ENCODE data around the gene APBA1. TPM values are rescaled to one million over a fixed set of nuclear protein-coding genes. Genes with fewer than 3 reads are reported as not detected.

Gene APBA1
- total RNA-seq, 1 experiment from 2014 or later: 0.05 TPM

GRCh38 chr9:69432623-69433022 is 239.5 kb downstream of the APBA1 start:
- Histone ChIP-seq H3K36me3 (ENCODE audit: control insufficient read depth, insufficient read depth, low read length) (no peaks in the 10 kb centered on the region), H3K4me1 (ENCODE audit: control insufficient read depth, insufficient read depth, low read length) (no peaks in the 10 kb centered on the region), H3K4me3 (ENCODE audit: low read depth in 2 of 2, low read length in 2 of 2) (no peak overlapping the region), H3K9me3 (ENCODE audit: control insufficient read depth, insufficient read depth, low read depth, low read length) (no peaks in the 10 kb centered on the region), H3K27me3 (ENCODE audit: control insufficient read depth, insufficient read depth, low read length) (no peaks in the 10 kb centered on the region), H3K27ac (ENCODE audit: low read length) (no peak overlapping the region)
- no peak for TF ChIP-seq TCF7L2 (IDR thresholded peaks at IDR 0.05; ENCODE audit: low read depth, low read length)
- no peak for TF ChIP-seq POLR2AphosphoS5 (IDR thresholded peaks at IDR 0.05; ENCODE audit: low read depth, low read length)
- POLR2A ChIA-PET: no interaction called here
- ATAC-seq (no peak), DNase-seq (ENCODE audit: low read depth, low spot score) (no peak)
- no TSS peak for BruUV-seq (replicated peaks)
- in situ Hi-C loops (cut with HindIII; ENCODE audit: low pct_unique_long_range_greater_than_20kb, low sequenced_read_pairs): no loop called here
- CTCF ChIA-PET: no interaction called here
- intact Hi-C loops (cut with micrococcal nuclease; ENCODE audit: unreplicated experiment): no loop called here

GRCh38 chr9:69431777-69432176 is 240.4 kb downstream of the APBA1 start:
- H3K36me3 ChIP-seq (ENCODE audit: control insufficient read depth, insufficient read depth, low read length): no peaks in the 10 kb centered on the region
- intact Hi-C loops (cut with micrococcal nuclease; ENCODE audit: unreplicated experiment) (no loop called here), in situ Hi-C loops (cut with HindIII; ENCODE audit: low pct_unique_long_range_greater_than_20kb, low sequenced_read_pairs) (no loop called here)
- no TSS peak for BruUV-seq (replicated peaks)
- TF ChIP-seq CTCF (IDR thresholded peaks at IDR 0.05): no peak
- no peak for TF ChIP-seq REST (IDR thresholded peaks at IDR 0.05; ENCODE audit: insufficient read depth in 1 of 2, low read depth in 2 of 2, low read length in 1 of 2)
- no peak for TF ChIP-seq TCF7L2 (IDR thresholded peaks at IDR 0.05; ENCODE audit: low read depth, low read length)
- TF ChIP-seq SIN3A (IDR thresholded peaks at IDR 0.05; ENCODE audit: borderline replicate concordance, insufficient read depth, low read depth, low read length): no peak
- no peak for TF ChIP-seq POLR2AphosphoS5 (IDR thresholded peaks at IDR 0.05; ENCODE audit: low read depth, low read length)
- no peaks in the 10 kb centered on the region for H3K4me1 ChIP-seq (ENCODE audit: control insufficient read depth, insufficient read depth, low read length)
- no peak overlapping the region for H3K4me3 ChIP-seq (ENCODE audit: low read depth in 2 of 2, low read length in 2 of 2)
- ChIA-PET CTCF (no interaction called here), POLR2A (no interaction called here)
- H3K27ac ChIP-seq (ENCODE audit: low read length): no peak overlapping the region
- H3K9me3 ChIP-seq (ENCODE audit: control insufficient read depth, insufficient read depth, low read depth, low read length): no peaks in the 10 kb centered on the region
- DNase-seq (ENCODE audit: low read depth, low spot score) (no peak), ATAC-seq (no peak)
- no peaks in the 10 kb centered on the region for H3K27me3 ChIP-seq (ENCODE audit: control insufficient read depth, insufficient read depth, low read length)

- ChIA-PET CTCF (no interaction called here), POLR2A (no interaction called here)
- no peak overlapping the region for H3K4me3 ChIP-seq (ENCODE audit: low read depth in 2 of 2, low read length in 2 of 2)
- no peaks in the 10 kb centered on the region for H3K4me1 ChIP-seq (ENCODE audit: control insufficient read depth, insufficient read depth, low read length)
- DNase-seq (ENCODE audit: low read depth, low spot score) (no peak), ATAC-seq (no peak)
- TF ChIP-seq POLR2AphosphoS5 (IDR thresholded peaks at IDR 0.05; ENCODE audit: low read depth, low read length) (no peak), REST (IDR thresholded peaks at IDR 0.05; ENCODE audit: insufficient read depth in 1 of 2, low read depth in 2 of 2, low read length in 1 of 2) (no peak), SIN3A (IDR thresholded peaks at IDR 0.05; ENCODE audit: borderline replicate concordance, insufficient read depth, low read depth, low read length) (no peak), TCF7L2 (IDR thresholded peaks at IDR 0.05; ENCODE audit: low read depth, low read length) (no peak), CTCF (IDR thresholded peaks at IDR 0.05) (no peak)
- BruUV-seq (replicated peaks): no TSS peak
- H3K27ac ChIP-seq (ENCODE audit: low read length): no peak overlapping the region
- no peaks in the 10 kb centered on the region for H3K36me3 ChIP-seq (ENCODE audit: control insufficient read depth, insufficient read depth, low read length)
- no peaks in the 10 kb centered on the region for H3K27me3 ChIP-seq (ENCODE audit: control insufficient read depth, insufficient read depth, low read length)
- in situ Hi-C loops (cut with HindIII; ENCODE audit: low pct_unique_long_range_greater_than_20kb, low sequenced_read_pairs): no loop called here
- intact Hi-C loops (cut with micrococcal nuclease; ENCODE audit: unreplicated experiment): no loop called here
- H3K9me3 ChIP-seq (ENCODE audit: control insufficient read depth, insufficient read depth, low read depth, low read length): no peaks in the 10 kb centered on the region
These were observed 241.0 kb downstream of the APBA1 start for GRCh38 chr9:69431203-69431602.
